Germinal center (tissue), 1 donor: ENCODE results near the gene B3GALT4.
A peak's percentile ranks its signal among the peaks of the same experiment; 100 is the strongest.

ENCODE experiments used
- DNase-seq: peaks from one replicate; pipeline ENCODE4 v3.0.0; 2012; ENCODE audit warnings: mixed read lengths, low spot score

Gene B3GALT4

DNA sequence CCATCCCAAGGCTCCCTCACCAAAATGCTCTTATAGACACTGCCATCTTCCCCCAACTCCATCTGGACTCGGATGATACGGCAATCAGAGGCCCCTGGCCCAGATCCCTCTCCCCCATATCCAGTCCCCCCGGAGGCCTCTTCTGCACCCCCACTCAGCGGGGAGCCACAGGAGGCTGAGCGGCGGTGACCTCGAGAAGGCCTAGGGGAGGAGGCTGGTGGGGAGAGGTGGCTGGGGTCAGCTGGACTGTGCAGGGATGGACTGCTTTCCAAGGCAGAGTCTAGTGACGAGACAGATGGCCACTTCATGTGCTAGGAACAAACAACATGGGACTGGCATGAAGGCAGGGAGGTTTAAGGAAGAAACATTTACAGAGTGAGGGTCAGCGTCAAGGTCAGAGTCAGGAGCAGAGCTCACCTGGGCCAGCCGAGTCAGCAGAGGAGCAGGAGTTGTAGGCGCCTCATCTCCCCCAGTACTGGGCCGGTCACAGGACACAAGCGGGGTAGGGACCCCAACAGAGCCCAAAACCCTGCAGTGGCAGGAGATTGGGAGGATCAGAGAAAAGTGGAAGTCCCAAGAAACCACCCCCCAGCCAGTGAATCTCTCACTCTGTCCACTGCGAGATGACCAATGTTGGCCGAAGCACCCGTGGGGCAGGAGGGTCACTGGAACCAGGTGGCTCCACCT, 16.2 kb downstream of the B3GALT4 start:
- no peak for DNase-seq

DNA sequence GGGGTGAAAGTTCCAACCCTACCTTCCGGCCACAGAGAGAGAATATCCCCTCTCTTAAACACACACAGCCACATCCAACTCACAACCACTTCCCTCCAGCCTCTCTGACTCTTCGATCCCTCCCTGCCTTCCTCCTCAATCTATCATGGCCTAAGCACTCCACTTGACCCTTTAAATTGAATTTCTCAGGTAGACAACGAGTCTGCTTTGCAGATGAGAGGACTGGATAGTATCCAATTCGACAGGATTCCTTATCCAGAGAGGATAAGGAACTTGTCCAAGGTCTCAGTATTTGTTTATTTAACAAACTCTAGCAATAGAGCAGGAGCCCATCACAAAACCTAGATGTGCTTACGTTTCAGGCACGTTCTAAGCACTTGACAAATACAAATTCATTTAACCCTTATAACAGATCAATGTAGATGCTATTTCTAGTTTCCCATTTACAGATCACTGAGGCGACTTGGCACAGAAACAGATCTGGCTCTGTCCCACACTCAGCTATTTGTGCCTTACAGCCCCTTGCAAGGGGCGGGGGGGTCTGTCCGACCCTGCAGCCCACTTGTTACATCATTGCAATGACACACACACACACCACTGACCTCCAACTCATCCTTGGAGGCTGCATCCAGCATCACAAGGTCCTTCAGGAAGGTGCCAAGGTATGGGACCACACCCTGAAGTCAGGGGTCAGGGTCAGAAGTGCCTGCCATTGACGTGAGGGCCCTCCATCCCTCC, 17.3 kb downstream of the B3GALT4 start:
- no peak for DNase-seq

DNA sequence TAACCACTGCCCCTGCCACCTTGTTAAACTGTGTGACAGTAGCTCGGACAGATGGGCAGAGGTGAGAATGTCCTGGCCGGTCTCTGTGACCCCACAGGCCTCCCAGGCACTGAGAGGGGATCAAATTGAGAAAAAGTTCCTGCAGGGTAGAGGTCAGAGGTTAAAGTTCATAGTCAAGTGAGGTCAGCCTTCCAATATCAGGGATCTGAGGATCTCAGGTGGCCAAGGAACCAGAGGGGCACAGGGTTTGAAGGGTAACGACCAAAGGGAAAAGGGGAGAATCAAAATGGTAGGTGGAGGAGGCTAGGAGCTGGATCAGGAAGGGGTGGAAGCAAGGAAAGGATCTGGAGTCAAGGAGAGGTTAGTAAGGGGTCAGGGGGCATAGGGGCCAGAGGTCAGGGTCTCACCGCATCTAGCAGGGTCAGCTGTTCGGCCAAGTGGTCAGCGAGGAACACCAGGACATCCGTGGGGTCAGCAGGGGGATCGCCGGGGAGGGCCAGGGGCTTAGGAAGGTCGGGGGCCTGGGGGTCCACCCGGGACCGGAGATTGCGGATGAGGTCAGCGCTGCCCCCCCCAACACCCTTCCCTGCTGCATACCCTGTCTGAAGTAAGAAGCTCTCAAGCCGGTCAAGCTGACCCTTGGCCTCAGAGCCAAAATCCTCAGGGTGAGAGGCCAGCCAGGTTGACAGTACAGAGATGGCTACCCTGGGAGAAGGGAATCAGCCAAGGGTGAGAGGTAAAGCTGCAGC, 18.9 kb downstream of the B3GALT4 start:
- DNase-seq, result no peak

DNA sequence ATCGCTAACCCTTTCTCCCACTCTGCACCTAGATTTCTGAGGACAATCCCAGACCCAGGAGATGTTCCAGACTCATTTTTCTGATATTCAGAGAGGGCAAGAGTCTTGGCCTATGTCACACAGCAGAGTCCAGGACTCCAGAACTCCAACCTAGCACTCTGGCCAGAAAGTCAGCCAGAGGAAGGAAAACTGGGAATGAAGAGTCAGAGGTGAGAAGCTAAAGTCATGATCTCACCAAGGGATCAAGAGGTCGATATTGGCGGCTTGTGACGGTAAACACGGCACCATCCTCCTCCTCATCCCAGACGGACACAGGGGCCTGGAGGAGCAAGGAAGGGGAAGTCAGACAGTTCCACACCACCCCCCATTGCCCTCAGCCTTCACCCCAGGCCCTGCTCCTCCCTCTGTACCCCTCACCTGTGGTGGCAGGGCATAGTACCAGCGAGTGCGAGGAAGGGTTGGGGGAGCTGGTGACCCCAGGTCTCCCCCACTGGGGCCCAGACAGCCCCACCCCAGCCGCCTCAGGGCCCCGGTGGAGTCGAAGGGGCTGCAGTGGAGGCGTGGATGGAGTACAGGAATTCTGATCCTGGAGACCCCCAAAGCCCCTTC, 20.0 kb downstream of the B3GALT4 start:
- no peak for DNase-seq

DNA sequence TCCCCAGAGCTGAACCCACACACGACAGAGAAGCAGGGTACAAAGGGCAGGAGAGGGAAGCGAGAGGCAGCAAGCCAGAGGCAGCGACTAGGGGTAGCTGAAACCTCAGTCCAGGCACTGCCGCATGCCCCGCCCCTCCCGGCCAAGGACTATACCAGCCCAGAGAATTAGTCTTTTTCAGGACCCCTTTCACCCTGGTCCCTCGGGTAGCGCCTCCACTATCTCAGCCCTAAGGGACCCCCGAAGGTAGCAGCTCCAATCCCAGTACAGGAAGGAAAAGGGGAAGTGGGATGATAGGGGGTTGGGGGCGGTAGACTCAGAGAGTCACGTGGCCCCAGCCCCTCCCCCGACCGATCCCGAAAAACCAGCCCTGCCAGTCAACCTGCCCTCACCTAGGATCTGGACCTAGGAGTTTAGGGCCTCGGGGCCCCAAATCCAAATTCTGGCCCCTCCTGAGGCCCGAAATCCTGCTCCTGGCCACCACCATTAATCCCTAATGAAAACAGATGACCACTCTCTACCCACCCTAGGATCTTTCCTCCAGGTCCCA, 20.6 kb downstream of the B3GALT4 start:
- DNase-seq, result peak; percentile 46

DNA sequence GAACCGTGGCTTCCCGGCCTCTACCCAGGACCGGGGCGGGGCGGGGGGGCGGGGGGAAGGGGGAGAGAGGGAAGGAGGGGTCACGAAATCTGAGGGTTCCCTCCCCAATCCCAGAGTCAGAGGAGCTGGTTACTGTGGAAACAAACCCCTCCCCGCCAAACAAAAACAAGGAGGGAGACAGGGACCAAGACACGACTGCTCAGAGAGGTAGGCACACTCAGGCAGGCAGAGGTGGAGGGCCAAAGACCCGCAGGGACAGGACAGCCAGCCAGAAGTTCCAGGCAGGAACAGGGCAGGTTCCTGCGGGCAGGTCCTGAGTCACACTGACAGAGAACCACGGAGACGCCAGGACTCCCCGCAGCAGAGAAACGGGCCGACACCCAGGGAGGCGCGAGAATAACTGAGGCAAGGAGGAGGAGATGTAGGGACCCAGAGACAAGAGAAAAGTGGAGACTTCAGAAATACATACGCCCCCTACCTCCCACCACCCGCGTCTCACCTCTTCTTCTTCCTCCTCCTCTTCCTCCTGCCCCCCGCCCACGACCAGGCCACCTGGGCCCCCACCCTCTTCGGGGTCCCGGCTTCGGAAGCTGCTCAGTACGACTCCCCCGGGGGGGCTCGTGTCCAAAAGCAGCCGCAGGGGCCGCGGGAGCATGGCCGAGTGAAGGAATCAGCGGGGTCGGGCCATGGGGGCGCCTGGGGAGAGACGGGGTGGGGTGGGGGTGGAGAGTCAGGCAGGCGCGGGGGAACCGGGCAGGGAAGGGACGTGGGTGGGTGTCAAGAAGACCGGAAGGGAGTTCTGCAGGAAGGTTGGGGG, 21.2 kb downstream of the B3GALT4 start:
- peak; percentile 65 for DNase-seq

DNA sequence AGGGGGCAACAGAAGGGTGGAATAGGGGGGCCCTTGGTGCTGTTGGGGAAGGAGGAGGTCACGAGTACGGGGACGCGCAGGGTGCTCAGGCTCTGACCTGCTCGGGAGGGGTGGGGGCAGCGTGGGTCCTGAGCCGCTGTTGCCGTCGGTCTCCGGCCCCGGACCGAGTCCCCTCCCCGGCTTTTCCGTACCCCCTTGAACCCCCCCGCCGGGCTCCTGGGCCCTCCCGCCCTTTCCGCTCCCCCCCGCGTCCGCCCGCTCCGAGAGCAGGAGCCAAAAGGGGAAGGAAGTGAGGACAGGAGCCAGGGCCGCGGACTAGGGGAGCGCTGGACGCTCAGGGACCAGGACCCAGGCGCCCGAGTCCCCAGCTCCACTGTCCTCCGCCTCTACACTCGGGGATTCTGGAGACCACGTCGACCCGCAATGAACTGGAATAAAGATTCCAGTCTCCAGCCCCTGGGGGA, 21.9 kb downstream of the B3GALT4 start, which contains the start of gene RGL2:
Gene RGL2 (minus strand): TSS at position 170 of the 464 bp plus-strand sequence. CDS start 332 bp downstream, outside the sequence.
- DNase-seq, result peak; percentile 62

DNA sequence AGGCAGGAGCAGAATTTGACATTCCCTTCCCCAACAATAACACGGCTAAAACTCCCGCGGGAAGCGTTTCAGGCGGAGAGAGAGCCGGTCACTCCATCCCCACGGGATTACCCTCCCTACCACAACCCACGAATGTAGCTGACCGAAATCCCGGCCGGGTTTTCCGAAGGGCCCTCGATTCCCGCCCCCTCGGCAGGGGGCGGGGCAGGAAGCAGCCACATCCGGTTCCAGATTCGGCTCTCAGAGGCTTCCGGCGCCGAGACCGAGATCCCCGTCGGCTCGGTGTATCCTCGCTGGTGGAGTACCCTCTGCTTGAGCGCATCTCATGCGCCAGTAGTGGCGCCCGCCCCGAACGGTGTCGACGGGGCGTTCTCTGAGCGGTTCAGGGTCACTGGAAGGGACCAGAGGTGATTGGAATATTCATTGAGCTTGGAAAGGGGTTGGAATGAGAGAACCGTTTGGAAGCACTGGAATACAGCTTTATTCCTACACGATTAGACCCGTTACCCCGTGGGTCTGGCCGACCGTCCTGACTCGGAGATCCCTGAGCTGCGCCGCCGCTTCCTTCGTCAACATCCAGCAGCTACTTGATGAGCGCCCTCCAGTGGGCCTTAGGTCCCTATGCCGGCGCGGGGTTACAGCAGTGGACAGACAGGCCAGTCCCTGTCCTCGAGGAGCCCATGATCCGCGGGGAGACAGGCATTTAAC, 22.5 kb downstream of the B3GALT4 start:
- DNase-seq, result peak; percentile 89

DNA sequence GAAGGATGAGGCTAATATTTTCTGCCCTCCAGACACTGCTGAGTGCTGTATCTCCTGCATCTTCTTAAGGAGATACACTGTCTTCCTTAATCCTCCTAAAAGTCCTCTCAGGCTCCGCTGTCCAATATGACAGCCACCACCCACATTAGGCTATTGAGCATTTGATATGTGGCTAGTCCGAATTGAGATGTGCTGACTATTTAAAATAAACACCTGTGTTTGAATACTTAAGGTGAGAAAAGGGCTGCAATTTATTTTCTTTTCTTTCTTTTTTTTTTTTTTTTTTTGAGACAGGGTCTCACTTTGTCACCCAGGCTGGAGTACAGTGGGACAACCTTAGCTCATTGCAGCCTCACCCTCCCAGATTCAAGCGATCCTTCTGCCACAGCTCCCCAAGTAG, 25.0 kb downstream of the B3GALT4 start:
- DNase-seq, result no peak

DNA sequence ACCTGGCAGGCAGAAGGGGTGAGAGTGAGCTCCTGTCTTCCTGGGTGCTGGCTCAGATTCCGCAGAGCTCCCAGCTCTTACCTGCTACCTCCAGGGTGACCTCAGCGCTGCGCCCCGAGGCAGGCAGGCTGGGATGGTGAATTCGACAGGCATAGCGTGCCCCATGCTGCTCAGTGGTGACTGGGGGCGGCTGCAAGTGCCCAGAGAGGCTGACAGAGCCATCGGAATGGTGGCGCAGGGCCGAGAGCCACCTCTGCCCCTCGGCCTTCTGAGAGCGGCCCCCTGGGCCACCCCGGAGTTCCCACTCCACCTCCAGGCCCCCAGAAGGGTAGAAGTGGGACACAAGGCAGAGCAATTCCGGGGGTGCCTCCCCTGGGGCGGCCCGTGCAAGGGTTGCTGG, 27.3 kb downstream of the B3GALT4 start:
- no peak for DNase-seq

DNA sequence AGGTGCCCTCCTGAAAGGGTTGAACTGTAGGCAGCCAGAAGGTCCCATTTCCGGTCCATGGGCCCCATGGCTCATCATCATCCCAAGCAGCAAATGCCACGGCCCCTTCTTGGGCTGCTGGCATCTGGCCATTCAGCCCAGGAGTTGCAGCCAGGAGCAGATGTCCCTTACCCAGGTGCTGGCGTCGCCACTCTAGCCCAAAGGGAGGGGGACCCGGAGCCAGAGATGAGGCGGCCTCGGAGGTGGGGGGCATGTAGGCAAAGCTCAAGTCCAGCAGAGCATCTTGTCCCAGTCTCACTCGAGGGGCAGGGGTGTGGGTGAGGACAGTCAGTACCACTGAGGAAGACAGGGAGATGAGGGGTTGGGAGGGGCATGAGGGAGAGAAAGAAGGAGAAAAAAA, 28.1 kb downstream of the B3GALT4 start:
- no peak for DNase-seq

DNA sequence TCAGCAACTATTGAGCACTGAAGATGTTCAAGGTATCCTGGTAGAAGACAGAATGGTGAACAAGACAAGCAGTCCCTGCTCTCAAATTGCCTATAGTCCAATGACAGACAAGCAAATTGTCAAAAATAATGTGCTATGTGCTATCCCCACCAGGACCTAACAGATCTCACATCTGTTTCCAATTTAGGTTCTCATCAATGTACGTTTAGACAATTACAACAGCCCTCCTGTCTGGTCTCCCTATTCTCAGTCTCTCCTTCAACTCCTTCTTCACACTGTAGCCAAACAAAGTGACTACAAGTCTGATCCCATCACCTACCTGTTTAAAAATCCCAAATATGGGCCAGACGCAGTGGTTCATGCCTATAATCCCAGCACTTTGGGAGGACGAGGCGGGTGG, 29.4 kb downstream of the B3GALT4 start:
- DNase-seq, result no peak

DNA sequence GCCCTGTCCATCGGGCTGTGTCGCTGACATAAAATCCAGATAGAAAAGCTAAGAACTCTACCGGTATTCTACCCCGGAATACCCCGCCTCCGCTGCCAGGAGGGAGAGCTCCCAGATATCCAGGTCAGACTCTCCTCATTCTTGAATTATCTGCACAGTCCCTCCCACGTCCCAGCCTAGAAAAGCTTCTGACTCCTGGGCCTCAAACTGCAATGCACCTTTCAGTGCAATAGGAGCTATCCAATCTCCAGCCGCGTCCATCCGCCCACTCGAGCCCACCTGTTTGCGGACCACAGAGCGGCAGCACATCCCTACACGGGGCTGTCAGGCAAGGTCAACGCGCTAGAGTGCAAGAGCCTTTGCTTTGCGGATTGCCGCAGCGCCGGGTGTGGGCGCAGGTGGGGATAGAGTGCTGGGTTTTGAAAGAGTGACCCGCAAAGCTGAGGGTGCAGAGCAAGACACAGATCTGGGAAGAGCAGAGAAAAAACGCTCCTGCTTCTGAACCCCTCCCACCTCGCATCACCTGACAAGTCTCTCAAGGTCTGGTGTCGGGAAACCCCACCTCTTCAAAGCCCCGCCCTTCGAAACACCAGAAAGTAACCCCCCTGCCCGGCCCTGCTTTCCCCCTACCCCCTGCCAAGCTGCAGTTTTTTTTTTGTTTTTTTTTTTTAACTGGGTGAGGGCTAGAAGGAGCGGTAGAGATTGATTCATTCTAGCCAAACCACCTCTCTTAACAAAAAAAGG, 35.6 kb downstream of the B3GALT4 start:
- DNase-seq, result peak; percentile 90

DNA sequence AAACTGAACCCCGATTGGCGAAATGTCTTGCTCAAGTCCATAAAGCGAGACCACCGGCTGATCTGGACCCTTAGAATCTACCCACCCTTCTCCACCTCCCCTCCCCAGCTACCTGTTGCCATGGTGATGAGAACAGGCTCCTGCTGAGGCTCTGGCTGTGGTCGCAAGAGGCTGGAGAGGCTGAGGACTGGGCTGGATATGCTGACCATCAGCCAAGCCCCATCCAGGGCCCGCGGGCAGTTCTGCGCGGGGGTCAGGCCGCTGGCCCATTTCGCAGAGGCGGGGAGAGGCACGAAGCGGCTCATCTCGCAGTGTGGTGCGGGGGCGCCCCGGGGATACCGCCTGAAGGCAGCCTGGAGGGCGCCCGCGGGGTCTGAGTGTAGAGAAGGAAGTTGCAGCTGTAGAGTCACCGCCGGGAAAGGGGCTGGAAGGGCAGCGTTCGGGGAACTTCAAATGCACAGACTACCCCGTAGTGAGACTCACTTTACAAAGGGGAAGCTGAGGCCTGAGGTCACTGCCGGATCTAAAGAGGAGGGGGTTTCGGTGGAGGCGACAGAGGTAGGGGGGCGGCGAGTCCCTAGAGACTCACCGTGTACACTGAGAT, 36.3 kb downstream of the B3GALT4 start:
- peak; percentile 70 for DNase-seq

DNA sequence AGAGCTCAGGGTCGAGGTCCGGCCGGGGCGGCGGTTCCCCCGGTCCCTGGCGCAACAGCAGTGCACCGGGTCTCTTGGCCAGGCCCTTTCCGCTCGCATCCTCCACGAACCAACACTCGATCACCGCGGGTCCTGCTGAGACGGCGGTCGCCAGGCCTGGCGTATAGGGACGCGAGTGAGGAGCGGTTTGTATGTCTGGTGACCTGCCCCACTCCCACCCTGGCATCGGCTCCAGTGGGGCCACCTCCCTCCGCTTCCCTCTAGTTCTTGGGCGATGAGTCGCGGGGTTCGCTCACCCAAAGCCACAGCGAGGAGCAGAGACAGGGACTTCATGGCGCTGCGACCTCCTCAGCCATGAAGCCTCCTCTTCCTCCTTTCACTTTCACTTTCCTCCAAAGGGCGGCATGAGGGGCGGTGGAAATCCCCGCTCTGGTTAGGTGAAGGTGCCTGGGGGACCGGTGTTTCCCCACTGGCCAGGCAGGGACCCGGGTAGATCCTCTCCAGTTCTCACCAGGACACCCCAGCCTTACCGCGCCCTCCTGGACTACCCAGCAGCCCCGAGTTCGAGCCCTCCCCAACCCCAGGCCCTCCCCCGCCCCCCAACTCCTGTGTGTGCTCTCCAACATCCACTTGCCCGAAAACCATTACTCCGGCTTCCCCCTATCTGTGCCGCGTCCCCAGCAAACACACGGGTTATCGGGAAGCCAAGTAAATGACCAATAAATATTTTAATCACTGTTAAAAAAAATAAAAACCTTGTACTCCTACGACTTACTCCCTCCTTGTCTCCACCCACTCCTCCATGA, 37.0 kb downstream of the B3GALT4 start, which contains the start of gene TAPBP:
Gene TAPBP (minus strand): TSS at position 370 of the 806 bp plus-strand sequence. CDS start 37 bp downstream, at position 333.
- DNase-seq, result peak; percentile 88

DNA sequence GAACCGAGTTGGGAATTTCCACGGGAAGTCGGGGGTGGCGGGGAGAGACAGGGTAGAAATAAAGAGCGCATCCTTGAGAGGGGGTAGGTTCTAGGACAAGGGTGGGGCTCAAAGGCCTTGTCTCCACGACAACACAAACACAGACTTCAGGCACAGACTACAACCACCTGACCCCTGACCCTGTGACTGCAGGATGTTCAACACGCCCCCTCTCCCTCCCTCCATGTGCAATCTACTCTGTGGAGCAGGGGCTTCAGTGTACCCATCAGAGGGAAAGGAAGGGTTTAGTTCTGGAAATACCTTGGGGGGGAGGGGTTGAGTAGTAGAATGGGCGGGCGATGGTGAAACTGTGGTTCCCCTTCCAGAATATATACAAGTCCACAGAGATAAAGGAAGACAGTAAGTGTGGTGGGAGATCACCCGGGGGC, 37.6 kb downstream of the B3GALT4 start:
- DNase-seq, result peak; percentile 53

DNA sequence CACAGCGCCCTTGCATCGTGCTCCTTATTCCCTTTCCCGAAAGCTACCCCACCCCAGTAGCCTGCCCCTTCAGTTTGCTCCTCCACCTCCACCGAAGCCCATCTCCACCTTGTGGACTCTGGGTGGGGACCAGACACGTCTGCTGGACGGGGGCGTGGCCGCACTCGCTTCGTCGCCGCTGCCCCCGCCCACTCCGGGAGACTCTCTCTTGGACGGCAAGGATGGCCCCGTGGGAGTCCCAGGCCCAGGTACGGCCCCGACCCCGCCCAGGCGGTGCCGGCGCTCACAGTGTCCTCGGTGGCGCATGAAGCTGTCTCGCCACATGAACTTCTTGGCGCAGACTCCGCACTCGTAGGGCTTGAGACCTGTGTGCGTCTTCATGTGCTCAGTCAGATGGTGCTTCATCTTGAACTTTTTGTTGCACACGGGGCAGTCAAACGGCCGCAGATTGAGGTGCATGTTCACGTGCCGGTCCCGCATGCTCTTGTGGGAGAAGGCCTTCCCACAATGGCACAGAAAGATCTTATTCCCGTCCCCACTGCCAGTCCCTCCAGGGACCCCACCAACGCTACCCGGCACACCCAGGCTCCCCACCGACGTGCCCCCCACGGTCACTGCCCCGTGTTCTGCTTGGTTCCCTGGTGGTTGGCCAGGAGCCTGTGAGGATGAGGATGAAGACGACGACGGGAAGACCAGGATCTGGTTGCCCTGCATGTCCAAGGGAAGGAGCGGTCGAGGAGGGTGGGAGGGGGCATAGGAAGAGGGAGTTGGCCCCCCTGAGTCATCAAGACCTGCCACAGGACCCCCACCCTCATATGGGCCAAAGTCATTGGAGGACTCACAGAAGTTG, 38.2 kb downstream of the B3GALT4 start:
- no peak for DNase-seq
